ENCODE data around the gene SH2D6.

SH2D6 gene

GRCh38 chr2:85444629-85445172 lies 26.2 kb downstream of the SH2D6 start:
- no peak for DNase-seq

- DNase-seq = no peak
Observed at GRCh38 chr2:85445316-85446295, 27.1 kb downstream of the SH2D6 start.

- no peak for DNase-seq
Observed at GRCh38 chr2:85446296-85447221, 28.0 kb downstream of the SH2D6 start.

- DNase-seq = no peak
Observed at GRCh38 chr2:85447222-85447585, 28.7 kb downstream of the SH2D6 start.

- DNase-seq = no peak
Observed at GRCh38 chr2:85448461-85449213, 30.1 kb downstream of the SH2D6 start.

GRCh38 chr2:85449214-85449588 lies 30.7 kb downstream of the SH2D6 start:
- DNase-seq = no peak

GRCh38 chr2:85452237-85452636 lies 33.7 kb downstream of the SH2D6 start:
- no peak for DNase-seq

DNA sequence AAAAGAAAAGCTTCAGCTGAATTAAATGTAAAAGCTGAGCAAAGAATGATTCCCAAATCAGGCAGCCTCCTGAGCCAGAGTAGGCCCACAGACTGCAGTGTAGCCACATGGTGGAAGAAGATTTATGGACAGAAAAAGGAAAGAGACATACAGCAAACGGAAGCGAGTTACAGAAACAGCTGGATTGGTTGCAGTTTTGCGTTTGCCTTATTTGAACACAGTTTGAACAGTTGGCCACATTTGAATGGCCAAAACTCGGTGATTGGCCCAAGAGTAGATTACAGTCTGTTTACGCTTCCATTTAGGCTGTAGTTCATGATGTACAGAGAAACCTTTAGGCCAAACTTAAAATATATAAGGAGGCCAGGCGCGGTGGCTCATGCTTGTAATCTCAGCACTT lies 35.1 kb downstream of the SH2D6 start:
- no peak for DNase-seq

- no peak for DNase-seq
Observed at GRCh38 chr2:85455552-85456090, 37.1 kb downstream of the SH2D6 start.

GRCh38 chr2:85457043-85457442 lies 38.5 kb downstream of the SH2D6 start:
- no peak for DNase-seq

DNA sequence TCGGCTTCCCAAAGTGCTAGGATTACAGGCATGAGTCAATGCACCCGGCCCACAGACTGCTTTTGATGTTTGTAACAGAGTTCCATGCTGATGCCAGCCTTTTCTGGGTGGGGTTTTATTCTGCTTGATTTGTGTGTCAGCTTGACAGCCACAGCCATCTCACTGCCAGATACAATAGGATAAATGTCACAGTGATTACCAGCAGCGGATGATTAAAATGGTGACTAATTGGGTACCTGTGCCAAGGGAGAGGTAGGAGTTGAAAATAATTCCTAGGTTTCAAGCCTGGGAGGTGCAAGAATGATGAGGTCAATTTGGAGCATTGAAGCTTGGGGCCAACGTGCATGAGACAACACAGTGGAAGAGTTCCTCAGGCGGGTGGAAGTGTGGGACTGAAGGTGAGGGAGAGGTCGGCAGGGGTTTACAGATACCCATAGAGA lies 39.4 kb downstream of the SH2D6 start:
- no peak for DNase-seq

- DNase-seq = no peak
Observed at GRCh38 chr2:85458601-85459563, 40.4 kb downstream of the SH2D6 start.

- no peak for DNase-seq
Observed at GRCh38 chr2:85459771-85460170, 41.3 kb downstream of the SH2D6 start.

DNA sequence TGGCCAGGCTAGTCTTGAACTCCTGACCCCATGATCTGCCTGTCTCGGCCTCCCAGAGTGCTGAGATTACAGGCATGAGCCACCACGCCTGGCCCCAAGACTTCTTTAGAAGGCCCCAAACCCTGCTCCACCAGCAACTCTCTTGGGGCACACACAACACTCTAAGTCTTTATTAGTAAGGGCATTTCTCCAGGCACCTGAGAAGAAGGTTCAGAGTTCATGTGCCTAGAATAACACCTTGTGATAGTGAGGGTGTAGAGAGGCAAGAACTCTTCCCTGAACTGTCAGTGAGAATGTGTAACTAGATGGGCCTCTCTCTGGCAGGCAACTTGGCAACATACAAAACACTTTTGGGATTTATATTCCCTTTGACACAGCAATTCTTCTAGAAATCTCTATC lies 43.8 kb downstream of the SH2D6 start:
- DNase-seq = no peak

DNA sequence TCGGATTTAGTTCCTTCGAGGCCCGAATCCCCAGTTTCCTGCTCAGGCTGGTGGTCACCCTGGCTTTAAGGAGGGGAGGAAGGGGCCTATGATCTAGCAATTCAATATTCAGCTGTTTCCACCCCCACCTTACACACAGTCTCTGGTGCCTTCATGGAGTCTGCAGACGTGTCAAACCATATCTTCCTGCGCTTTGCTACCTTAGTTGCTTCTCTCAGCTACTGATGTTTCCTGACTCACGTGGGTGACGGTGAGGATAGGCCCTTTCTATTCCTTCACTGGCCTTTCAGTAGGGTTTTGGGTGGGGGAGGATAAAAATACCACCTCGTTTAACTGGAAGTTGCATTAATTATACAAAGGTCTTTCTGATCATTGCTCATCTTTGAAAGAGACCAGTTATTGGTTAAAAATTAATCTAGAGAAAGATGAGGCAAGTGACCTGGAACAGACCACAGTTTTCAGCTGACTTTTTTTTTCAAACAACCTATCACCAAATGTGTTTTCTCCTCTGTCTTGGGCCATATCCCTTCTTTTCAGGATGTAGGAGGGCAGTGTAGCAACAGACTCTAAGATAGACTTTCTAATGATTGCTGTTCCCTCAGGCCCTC lies 49.7 kb downstream of the SH2D6 start:
- DNase-seq = no peak

GRCh38 chr2:85468704-85469349 lies 50.3 kb downstream of the SH2D6 start:
- no peak for DNase-seq

DNA sequence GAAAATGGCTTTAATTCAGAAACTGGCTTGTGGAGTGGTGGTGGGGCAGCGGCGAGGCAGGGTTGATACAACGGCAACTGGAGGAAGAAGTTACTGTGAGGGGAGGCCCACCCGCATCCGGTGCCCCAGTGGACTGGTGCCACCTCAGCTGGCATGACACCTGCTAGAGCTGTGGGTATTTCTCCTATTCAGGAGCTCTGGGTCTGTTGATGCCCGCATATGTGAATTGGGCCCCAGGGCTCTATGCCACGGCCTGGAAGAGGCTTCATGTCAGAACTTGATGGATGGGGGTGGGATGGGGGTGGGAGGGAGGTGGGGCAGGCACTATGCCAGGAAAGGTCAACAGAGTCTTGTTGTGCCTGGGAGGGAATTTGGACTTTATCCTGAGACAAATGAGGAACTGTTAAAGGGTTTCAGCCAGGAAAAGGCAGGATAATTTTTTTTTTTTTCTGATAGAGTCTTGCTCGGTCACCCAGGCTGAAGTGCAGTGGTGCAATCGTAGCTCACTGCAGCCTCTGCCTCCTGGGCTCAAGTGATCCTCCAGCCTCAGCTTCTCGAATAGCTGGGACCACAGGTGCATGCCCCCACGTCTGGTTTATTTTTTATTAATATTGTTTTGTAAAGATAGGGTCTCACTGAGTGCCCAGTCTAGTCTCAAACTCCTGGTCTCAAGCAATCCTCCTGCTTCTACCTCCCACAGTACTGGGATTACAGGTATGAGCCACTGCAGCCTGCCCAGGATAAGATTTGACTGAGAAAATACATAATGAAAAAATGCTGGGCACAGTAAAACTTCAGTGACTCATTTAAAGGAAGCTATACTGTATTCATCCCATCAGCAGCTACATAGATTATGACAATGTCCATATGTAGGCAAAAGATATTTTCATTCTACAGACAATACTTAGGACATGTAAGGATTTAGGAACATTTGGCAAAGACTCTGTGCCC lies 52.6 kb downstream of the SH2D6 start:
- no peak for DNase-seq

GRCh38 chr2:85472261-85472660 lies 53.7 kb downstream of the SH2D6 start:
- no peak for DNase-seq

All from activated naive CD4-positive, alpha-beta T cell treated with Interleukin-2 at 50 U/mL for 16 hours (primary cell).